ENCODE data around the gene UST. TPM values are rescaled to one million over a fixed set of nuclear protein-coding genes. Genes with fewer than 3 reads are reported as not detected.

Gene UST
- total and polyA plus RNA-seq, 2 donors (not counting 1 experiment from before 2014, with no cell fraction given) = 7.3 to 16.9 TPM

DNA sequence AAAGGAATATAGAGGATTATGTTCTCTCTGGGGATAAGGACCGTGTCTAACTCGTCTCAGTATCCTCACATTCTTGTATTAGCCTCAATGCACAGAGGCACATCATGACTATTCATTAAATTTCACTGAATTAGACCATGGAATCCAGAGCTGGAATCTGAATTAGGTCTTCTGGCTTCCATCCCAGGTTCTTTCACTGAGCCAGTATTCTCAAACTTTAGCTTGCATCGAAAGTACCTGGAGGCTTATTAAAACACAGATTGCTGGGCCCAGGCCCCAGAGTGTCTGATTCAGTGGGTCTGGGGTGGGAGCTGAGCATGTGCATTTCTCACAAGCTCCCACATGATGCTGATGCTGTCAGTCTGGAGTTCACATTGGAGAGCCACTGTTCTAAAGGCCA is 142.0 kb downstream of the UST start:
- Histone ChIP-seq H3K27me3 (replicated peaks in 1 of 4; ENCODE audit: control extremely low read depth in 1 of 4, control insufficient read depth in 3 of 4, insufficient read depth in 4 of 4, low read length in 3 of 4) (no peaks in the 10 kb centered on the region), H4K20me1 (ENCODE audit: control insufficient read depth, insufficient read depth, low read length, poor library complexity, severe bottlenecking) (peaks cover 11% of the 10 kb centered on the region), H3K4me1 (ENCODE audit: control insufficient read depth in 2 of 2, insufficient read depth in 2 of 2, low read length in 2 of 2) (peaks cover 9 to 12% of the 10 kb centered on the region in 2 donors), H3K9me3 (ENCODE audit: control extremely low read depth in 1 of 3, control insufficient read depth in 2 of 3, insufficient read depth in 1 of 3, low read length in 2 of 3) (no peaks in the 10 kb centered on the region), H3K36me3 (replicated peaks in 1 of 2; ENCODE audit: control extremely low read depth in 1 of 2, control insufficient read depth in 1 of 2, extremely low read depth in 1 of 2, insufficient read depth in 2 of 2, low read length in 1 of 2) (peaks cover 4 to 9% of the 10 kb centered on the region in 2 experiments), H3K9ac (ENCODE audit: low read length) (no peak overlapping the region), H3K27ac (ENCODE audit: low read length in 2 of 2) (no peak overlapping the region), H3K79me2 (ENCODE audit: control insufficient read depth, insufficient read depth, low read length) (peaks cover 14% of the 10 kb centered on the region), H3K4me3 (ENCODE audit: control extremely low read depth in 1 of 5, extremely low read depth in 1 of 5, insufficient read depth in 1 of 5, low read depth in 2 of 5, low read length in 4 of 5) (no peak overlapping the region), H2AFZ (ENCODE audit: insufficient read depth, low read depth, low read length, poor library complexity, severe bottlenecking) (no peak overlapping the region), H3K4me2 (replicated peaks; ENCODE audit: low read depth, low read length, poor library complexity, severe bottlenecking) (no peak overlapping the region)
- TF ChIP-seq, protein P1, sequence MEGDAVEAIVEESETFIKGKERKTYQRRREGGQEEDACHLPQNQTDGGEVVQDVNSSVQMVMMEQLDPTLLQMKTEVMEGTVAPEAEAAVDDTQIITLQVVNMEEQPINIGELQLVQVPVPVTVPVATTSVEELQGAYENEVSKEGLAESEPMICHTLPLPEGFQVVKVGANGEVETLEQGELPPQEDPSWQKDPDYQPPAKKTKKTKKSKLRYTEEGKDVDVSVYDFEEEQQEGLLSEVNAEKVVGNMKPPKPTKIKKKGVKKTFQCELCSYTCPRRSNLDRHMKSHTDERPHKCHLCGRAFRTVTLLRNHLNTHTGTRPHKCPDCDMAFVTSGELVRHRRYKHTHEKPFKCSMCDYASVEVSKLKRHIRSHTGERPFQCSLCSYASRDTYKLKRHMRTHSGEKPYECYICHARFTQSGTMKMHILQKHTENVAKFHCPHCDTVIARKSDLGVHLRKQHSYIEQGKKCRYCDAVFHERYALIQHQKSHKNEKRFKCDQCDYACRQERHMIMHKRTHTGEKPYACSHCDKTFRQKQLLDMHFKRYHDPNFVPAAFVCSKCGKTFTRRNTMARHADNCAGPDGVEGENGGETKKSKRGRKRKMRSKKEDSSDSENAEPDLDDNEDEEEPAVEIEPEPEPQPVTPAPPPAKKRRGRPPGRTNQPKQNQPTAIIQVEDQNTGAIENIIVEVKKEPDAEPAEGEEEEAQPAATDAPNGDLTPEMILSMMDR (IDR thresholded peaks at IDR 0.05) = no peak
- TF ChIP-seq EZH2 (IDR thresholded peaks at IDR 0.05; ENCODE audit: borderline replicate concordance, insufficient read depth, low read depth, low read length, poor library complexity, severe bottlenecking) = no peak
- DNase-seq (no peak), ATAC-seq (ENCODE audit: low read depth) (no peak)
- Mint-ChIP-seq H3K9me3 (ENCODE audit: insufficient read depth) (no peaks in the 10 kb centered on the region), H3K4me1 (peaks cover 3% of the 10 kb centered on the region), H3K27ac (no peak overlapping the region), H3K4me3 (no peak overlapping the region), H3K27me3 (no peaks in the 10 kb centered on the region)
- ChIA-PET CTCF (no interaction called here), POLR2A (no interaction called here)
- 94% methylated on average over 3 of the region's 3 CpGs for WGBS (ENCODE audit: insufficient coverage)
- intact Hi-C loops (cut with micrococcal nuclease) = no loop called here

DNA sequence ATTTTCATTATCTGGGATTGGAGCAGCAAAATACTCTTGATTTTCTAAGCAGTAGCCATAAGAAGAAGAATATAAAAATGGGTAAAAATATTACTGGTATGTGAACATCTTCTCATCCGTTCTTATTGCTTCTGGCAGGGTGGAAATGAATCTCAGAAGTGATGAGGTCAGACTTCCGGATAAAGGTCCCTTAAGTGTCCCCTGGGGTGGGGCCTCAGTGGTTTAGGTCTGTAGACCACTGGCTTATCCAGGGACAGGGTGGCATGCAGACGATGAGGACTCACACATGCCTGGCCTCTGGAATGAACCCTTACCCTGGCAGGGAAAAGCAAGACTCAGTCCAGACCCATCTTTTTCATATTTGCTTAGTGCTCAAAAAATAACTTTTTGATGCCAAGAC is 143.3 kb downstream of the UST start:
- CTCF ChIA-PET = no interaction called here
- intact Hi-C loops (cut with micrococcal nuclease) = no loop called here
- POLR2A ChIA-PET = no interaction called here
- H3K9me3 ChIP-seq (ENCODE audit: control extremely low read depth in 1 of 3, control insufficient read depth in 2 of 3, insufficient read depth in 1 of 3, low read length in 2 of 3) = no peaks in the 10 kb centered on the region
- no peak overlapping the region for H3K9ac ChIP-seq (ENCODE audit: low read length)
- H4K20me1 ChIP-seq (ENCODE audit: control insufficient read depth, insufficient read depth, low read length, poor library complexity, severe bottlenecking) = no peaks in the 10 kb centered on the region
- H2AFZ ChIP-seq (ENCODE audit: insufficient read depth, low read depth, low read length, poor library complexity, severe bottlenecking) = no peak overlapping the region
- no peak overlapping the region for H3K27ac ChIP-seq (ENCODE audit: low read length in 2 of 2)
- no peak for TF ChIP-seq EZH2 (IDR thresholded peaks at IDR 0.05; ENCODE audit: borderline replicate concordance, insufficient read depth, low read depth, low read length, poor library complexity, severe bottlenecking)
- TF ChIP-seq, protein P1 (IDR thresholded peaks at IDR 0.05) = no peak
- H3K27me3 ChIP-seq (replicated peaks in 1 of 4; ENCODE audit: control extremely low read depth in 1 of 4, control insufficient read depth in 3 of 4, insufficient read depth in 4 of 4, low read length in 3 of 4) = no peaks in the 10 kb centered on the region
- H3K4me2 ChIP-seq (replicated peaks; ENCODE audit: low read depth, low read length, poor library complexity, severe bottlenecking) = no peak overlapping the region
- WGBS (ENCODE audit: insufficient coverage) = 100% methylated on average over 3 of the region's 3 CpGs
- no peak overlapping the region for H3K27ac Mint-ChIP-seq
- H3K79me2 ChIP-seq (ENCODE audit: control insufficient read depth, insufficient read depth, low read length) = peaks cover 5% of the 10 kb centered on the region
- peaks cover 3% of the 10 kb centered on the region for H3K4me1 Mint-ChIP-seq
- no peaks in the 10 kb centered on the region for H3K27me3 Mint-ChIP-seq
- H3K9me3 Mint-ChIP-seq (ENCODE audit: insufficient read depth) = no peaks in the 10 kb centered on the region
- H3K4me1 ChIP-seq (ENCODE audit: control insufficient read depth in 2 of 2, insufficient read depth in 2 of 2, low read length in 2 of 2) = no peaks in the 10 kb centered on the region
- no peak for ATAC-seq (ENCODE audit: low read depth)
- peaks cover 4 to 9% of the 10 kb centered on the region in 2 experiments for H3K36me3 ChIP-seq (replicated peaks in 1 of 2; ENCODE audit: control extremely low read depth in 1 of 2, control insufficient read depth in 1 of 2, extremely low read depth in 1 of 2, insufficient read depth in 2 of 2, low read length in 1 of 2)
- H3K4me3 ChIP-seq (ENCODE audit: control extremely low read depth in 1 of 5, extremely low read depth in 1 of 5, insufficient read depth in 1 of 5, low read depth in 2 of 5, low read length in 4 of 5) = no peak overlapping the region
- DNase-seq = no peak
- H3K4me3 Mint-ChIP-seq = no peak overlapping the region
